GM19238 (cell line): Measurements from ENCODE around the gene ADIRF.

Source experiments
- DNase-seq: peaks from one replicate; pipeline ENCODE4 v3.0.0; 2011; ENCODE audit warnings: low spot score; ENCODE audit not compliant: insufficient read length

The ADIRF gene

GRCh38 chr10:86960003-86960862, 8.0 kb upstream of the ADIRF start:
- no peak for DNase-seq

- DNase-seq = no peak
Observed at GRCh38 chr10:86960863-86961434, 7.3 kb upstream of the ADIRF start.

DNA sequence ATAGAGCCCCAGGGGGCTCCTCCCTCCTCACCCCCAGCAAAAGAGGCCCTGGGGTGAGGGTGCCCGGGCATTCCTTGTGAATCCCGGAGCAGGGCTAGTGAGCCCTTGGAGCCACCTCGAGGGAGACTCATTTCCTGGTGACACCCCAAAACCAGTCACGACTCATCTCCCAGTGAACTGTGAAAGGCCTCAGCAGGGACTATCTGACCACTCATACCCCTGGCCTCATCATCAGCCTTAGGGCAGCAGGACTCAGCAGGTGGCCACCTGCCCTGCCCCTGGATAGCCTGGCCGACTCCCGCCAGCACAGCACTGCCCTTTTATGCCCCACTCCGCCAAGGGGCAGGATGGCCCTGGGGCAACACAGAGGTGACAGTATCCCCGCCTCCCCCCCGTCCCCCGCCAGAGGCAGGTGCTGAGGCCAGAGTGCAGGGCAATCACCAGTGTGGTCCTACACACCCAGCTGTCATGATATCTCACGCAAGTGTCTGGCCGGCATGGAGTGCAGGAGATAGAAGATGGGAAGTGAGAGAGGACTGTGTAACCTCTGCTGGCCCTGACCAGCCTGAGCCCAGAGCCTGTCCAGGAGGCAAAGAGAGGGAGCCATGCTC, 6.7 kb upstream of the ADIRF start:
- no peak for DNase-seq

- DNase-seq = no peak
Observed at GRCh38 chr10:86962136-86962980, 5.9 kb upstream of the ADIRF start.

GRCh38 chr10:86962981-86963310, 5.3 kb upstream of the ADIRF start:
- DNase-seq = no peak

DNA sequence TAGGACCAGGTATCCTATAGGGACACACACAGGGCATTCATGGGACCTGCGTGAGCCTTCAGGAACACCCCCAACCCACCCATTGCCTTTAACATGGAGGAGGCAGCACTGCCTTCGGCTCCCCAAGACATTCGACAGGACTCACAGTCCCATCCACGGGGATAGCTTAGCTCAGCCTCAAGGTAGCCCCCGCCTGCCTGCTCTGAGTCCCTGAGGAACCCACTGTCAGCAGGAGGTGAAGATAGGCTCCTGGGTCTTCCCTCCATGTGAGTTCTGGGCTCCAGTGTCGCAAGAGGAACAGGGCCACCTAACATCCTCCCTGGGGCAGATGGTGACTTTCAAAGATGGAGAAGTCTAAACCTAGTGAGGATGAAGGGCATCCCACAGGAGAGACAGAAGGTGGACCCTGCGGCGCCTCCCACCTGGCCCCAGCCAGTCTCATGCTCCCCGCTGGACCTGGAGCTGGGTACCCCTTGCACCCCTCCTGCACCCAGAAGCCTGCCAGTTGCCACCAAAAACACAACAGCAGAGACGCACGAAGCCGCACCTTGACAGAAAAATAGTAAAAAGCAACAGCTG, 4.9 kb upstream of the ADIRF start:
- no peak for DNase-seq

- DNase-seq = no peak
Observed at GRCh38 chr10:86964061-86964846, 4.0 kb upstream of the ADIRF start.

GRCh38 chr10:86964847-86965190, 3.5 kb upstream of the ADIRF start:
- no peak for DNase-seq

GRCh38 chr10:86965986-86966654, 2.2 kb upstream of the ADIRF start:
- no peak for DNase-seq

DNA sequence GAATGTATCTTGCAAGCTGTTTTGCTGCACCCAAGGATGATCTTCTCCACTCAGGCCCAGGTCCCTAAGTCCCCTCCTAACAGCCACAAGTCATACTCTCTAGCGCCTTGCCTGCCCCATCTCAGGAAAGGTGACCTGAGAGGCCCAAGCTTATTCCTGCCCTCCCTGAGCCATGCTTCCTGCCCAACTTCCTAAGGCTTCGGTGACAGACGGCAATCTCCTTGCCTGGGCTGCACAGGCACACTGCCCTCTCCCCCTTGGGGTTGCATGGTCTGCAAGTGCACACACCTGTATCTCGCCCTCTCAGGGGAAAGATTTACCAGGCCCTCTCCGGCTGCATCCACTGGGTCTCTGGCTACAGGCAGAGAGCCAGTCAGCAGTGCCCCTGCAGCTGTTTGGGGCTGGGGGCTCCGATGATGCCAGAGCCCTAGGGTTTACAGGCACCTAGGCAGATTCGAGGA, 771 bp upstream of the ADIRF start:
- DNase-seq = no peak

- no peak for DNase-seq
Observed at GRCh38 chr10:86968994-86969355, 693 bp downstream of the ADIRF start.

DNA sequence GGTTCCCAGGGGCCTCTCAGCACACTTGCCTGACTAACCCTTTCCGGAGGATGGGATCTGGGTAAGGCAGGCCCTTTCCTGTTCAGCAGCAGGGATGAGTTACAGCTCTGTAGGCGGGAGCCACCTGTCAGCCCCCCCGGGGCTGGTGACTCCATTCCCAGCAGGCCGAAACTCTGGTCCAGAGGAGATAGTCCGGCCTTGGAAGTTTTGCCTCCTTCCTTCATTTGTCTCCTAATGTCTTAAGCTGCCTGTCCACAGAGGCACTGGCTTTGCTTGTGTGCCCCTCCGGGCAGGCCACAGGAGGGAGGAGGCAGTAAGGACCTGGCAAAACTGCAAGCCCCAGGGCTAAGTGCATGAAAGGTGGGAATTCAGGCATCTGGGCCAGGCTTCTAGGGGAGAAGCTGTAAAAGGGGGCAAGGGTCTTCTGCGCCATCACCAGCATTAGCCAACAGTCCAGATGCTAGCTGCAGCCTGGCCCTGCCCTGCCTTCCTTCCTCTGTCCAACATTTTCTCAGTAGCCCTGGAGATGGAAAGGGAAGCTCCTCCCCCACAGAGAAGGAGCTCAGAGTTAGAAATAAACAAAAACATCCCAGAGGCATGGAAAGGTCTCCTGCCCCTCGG, 1.2 kb downstream of the ADIRF start:
- DNase-seq = no peak

GRCh38 chr10:86970162-86970981, 2.1 kb downstream of the ADIRF start:
- DNase-seq = no peak

- no peak for DNase-seq
Observed at GRCh38 chr10:86970982-86971231, 2.6 kb downstream of the ADIRF start.

- DNase-seq = peak; percentile 79
Observed at GRCh38 chr10:86971232-86971991, 3.1 kb downstream of the ADIRF start.

DNA sequence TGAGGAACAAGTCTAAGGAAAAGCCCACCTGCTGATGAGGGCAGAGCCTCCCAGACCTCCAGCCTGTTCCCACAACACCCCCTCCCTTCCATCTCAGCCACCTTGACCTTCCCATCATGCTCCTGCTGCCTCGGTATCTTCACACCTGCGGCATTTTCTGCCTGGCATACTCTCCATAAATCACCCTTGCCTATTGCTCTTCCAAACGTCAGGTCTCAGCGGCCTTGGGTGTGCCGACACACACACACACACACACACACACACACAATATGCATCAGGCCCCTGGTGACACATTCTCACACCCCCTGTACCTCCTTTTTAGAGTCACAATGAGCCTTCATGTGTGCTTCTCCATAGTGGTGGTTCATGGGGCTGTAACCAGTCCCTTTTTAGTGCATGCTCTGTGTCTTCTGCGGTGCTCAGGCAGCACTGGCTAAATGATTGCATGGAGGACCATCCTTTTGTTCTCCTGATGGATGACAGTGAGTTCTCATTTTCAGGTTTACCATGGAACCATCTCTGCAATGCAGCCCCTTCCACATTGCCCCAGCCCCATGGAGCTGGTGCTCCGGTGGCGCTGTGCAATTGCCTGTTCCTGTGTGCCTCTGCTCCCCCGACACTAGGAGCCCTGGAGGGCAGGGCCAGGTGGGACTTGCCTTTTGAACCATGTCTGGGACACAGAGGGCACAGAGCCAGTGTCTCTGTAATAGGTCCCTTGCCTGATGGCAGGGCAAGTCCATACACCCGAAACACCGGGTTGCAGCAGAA, 4.5 kb downstream of the ADIRF start:
- DNase-seq = no peak

DNA sequence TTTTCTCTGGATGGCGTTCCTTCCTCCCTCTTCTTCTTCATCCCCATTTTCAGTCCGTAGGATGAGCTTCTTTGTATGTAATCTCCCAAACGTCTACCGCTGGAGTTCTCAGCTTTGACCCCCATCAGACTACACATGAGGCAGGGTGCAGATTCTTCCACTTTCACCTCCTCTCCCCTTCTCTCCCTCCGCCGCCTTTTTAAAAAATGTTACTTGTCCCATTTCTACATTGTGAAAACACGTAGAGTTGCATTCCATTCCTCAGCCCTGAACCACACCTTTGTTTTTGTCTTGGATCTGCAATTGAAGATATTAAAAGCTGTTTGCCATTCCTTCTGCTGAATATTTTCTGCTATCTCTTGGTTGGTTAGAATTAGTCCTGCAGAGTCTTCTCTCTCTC, 6.2 kb downstream of the ADIRF start:
- no peak for DNase-seq
